ENCODE measurements around the gene FBXL17.

Gene FBXL17

DNA sequence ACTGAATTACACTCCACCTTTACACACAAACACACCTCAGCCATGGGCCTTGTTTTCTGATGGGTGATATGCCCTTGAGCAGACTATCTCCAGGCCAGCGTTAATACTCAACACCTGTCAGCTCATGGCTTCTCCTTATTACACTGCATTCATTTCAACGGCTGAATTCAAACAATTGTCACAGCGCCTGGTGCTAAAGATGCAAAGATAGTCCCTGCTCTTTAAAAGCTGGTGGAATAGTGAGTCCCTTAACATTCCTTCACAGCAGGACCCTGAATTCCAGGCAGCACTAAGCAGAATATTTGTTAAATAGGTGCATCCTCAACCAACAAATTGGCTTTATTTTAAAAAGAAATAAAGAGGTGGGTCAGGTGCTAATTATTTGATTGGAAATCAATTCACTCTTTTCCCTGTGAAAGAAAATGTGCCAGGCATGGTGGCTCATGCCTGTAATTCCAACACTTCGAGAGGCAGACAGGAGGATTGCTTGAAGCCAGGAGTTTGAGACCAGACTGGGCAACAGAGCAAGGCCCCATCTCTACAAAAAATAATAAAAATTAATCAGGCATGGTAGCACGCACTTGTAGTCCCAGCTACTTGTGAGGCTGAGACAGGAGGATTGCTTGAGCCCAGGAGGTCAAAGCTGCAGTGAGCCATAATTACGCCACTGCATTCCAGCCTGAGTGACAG is 555.4 kb downstream of the FBXL17 start:
- H3K4me3 ChIP-seq (ENCODE audit: low read depth, low read length), result no peak overlapping the region
- POLR2A ChIA-PET, result no interaction called here
- CTCF ChIA-PET, result no interaction called here
- no peaks in the 10 kb centered on the region for H3K36me3 ChIP-seq (ENCODE audit: control insufficient read depth in 2 of 2, insufficient read depth in 1 of 2, low read length in 2 of 2)
- H3K9me3 ChIP-seq (ENCODE audit: control insufficient read depth, insufficient read depth, low read depth, low read length), result no peaks in the 10 kb centered on the region
- TF ChIP-seq, protein P1, sequence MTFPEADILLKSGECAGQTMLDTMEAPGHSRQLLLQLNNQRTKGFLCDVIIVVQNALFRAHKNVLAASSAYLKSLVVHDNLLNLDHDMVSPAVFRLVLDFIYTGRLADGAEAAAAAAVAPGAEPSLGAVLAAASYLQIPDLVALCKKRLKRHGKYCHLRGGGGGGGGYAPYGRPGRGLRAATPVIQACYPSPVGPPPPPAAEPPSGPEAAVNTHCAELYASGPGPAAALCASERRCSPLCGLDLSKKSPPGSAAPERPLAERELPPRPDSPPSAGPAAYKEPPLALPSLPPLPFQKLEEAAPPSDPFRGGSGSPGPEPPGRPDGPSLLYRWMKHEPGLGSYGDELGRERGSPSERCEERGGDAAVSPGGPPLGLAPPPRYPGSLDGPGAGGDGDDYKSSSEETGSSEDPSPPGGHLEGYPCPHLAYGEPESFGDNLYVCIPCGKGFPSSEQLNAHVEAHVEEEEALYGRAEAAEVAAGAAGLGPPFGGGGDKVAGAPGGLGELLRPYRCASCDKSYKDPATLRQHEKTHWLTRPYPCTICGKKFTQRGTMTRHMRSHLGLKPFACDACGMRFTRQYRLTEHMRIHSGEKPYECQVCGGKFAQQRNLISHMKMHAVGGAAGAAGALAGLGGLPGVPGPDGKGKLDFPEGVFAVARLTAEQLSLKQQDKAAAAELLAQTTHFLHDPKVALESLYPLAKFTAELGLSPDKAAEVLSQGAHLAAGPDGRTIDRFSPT (tag by site-specific recombination; IDR thresholded peaks at IDR 0.05), result no peak
- TF ChIP-seq ZNF658 (tag by site-specific recombination; IDR thresholded peaks at IDR 0.05) (no peak), ZNF777 (tag by site-specific recombination; IDR thresholded peaks at IDR 0.05; ENCODE audit: borderline replicate concordance) (no peak), TCF7L2 (IDR thresholded peaks at IDR 0.05; ENCODE audit: borderline replicate concordance, low read depth, low read length) (no peak), ZNF221 (tag by site-specific recombination; IDR thresholded peaks at IDR 0.05; ENCODE audit: borderline replicate concordance) (no peak), SP3 (tag by site-specific recombination; IDR thresholded peaks at IDR 0.05) (no peak), ZBTB8A (tag by site-specific recombination; IDR thresholded peaks at IDR 0.05) (no peak)
- TF ChIP-seq, protein P2, sequence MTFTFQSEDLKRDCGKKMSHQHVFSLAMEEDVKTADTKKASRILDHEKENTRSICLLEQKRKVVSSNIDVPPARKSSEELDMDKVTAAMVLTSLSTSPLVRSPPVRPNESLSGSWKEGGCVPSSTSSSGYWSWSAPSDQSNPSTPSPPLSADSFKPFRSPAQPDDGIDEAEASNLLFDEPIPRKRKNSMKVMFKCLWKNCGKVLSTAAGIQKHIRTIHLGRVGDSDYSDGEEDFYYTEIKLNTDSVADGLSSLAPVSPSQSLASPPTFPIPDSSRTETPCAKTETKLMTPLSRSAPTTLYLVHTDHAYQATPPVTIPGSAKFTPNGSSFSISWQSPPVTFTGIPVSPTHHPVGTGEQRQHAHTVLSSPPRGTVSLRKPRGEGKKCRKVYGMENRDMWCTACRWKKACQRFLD (tag by site-specific recombination; IDR thresholded peaks at IDR 0.05), result no peak
- TF ChIP-seq, protein P3, sequence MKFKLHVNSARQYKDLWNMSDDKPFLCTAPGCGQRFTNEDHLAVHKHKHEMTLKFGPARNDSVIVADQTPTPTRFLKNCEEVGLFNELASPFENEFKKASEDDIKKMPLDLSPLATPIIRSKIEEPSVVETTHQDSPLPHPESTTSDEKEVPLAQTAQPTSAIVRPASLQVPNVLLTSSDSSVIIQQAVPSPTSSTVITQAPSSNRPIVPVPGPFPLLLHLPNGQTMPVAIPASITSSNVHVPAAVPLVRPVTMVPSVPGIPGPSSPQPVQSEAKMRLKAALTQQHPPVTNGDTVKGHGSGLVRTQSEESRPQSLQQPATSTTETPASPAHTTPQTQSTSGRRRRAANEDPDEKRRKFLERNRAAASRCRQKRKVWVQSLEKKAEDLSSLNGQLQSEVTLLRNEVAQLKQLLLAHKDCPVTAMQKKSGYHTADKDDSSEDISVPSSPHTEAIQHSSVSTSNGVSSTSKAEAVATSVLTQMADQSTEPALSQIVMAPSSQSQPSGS (tag by site-specific recombination; IDR thresholded peaks at IDR 0.05; ENCODE audit: low read depth), result no peak
- H3K4me1 ChIP-seq (ENCODE audit: control insufficient read depth, insufficient read depth, low read length), result no peaks in the 10 kb centered on the region
- no peak overlapping the region for H3K27ac ChIP-seq (ENCODE audit: extremely low read depth, low read depth, low read length)

DNA sequence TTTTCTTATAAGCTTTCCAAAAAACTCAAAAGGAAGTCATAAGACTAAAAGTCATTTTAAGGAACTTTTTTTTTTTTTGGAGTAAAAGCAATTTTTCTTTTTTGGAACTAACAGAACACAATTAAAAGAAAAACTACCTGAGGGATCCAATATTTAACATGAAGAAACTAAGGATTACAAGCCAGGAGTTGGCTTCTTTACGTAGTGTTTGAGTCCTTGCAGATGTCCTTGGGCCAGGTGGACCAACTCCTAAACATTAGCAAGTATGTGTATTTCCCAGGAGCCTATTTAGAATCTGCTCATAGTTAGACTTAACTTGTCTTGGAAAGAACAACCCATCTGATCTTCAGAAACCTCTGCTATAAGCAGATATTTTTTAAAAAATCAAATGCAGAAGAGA is 557.1 kb downstream of the FBXL17 start:
- H3K36me3 ChIP-seq (ENCODE audit: control insufficient read depth in 2 of 2, insufficient read depth in 1 of 2, low read length in 2 of 2), result no peaks in the 10 kb centered on the region
- ChIA-PET POLR2A (no interaction called here), CTCF (no interaction called here)
- no peak overlapping the region for H3K27ac ChIP-seq (ENCODE audit: extremely low read depth, low read depth, low read length)
- H3K4me1 ChIP-seq (ENCODE audit: control insufficient read depth, insufficient read depth, low read length), result no peaks in the 10 kb centered on the region
- no peak overlapping the region for H3K4me3 ChIP-seq (ENCODE audit: low read depth, low read length)
- H3K9me3 ChIP-seq (ENCODE audit: control insufficient read depth, insufficient read depth, low read depth, low read length), result no peaks in the 10 kb centered on the region
- TF ChIP-seq KLF1 (tag by site-specific recombination; IDR thresholded peaks at IDR 0.05) (no peak), KLF7 (tag by site-specific recombination; IDR thresholded peaks at IDR 0.05; ENCODE audit: borderline replicate concordance) (no peak), ZNF623 (tag by site-specific recombination; IDR thresholded peaks at IDR 0.05) (no peak), ZNF214 (tag by site-specific recombination; IDR thresholded peaks at IDR 0.05; ENCODE audit: borderline replicate concordance) (no peak), ZNF248 (tag by site-specific recombination; IDR thresholded peaks at IDR 0.05) (no peak), ZSCAN30 (tag by site-specific recombination; IDR thresholded peaks at IDR 0.05) (no peak), ZNF658 (tag by site-specific recombination; IDR thresholded peaks at IDR 0.05) (no peak), ZNF510 (tag by site-specific recombination; IDR thresholded peaks at IDR 0.05; ENCODE audit: insufficient replicate concordance) (no peak), SCRT1 (tag by site-specific recombination; IDR thresholded peaks at IDR 0.05; ENCODE audit: borderline replicate concordance) (no peak), SP2 (tag by site-specific recombination; IDR thresholded peaks at IDR 0.05) (no peak), ZNF239 (tag by site-specific recombination; IDR thresholded peaks at IDR 0.05) (no peak), ZNF112 (tag by site-specific recombination; IDR thresholded peaks at IDR 0.05) (no peak), OVOL3 (tag by site-specific recombination; IDR thresholded peaks at IDR 0.05) (no peak), ZNF433 (tag by site-specific recombination; IDR thresholded peaks at IDR 0.05; ENCODE audit: low read depth) (no peak)
- TF ChIP-seq, protein P4, sequence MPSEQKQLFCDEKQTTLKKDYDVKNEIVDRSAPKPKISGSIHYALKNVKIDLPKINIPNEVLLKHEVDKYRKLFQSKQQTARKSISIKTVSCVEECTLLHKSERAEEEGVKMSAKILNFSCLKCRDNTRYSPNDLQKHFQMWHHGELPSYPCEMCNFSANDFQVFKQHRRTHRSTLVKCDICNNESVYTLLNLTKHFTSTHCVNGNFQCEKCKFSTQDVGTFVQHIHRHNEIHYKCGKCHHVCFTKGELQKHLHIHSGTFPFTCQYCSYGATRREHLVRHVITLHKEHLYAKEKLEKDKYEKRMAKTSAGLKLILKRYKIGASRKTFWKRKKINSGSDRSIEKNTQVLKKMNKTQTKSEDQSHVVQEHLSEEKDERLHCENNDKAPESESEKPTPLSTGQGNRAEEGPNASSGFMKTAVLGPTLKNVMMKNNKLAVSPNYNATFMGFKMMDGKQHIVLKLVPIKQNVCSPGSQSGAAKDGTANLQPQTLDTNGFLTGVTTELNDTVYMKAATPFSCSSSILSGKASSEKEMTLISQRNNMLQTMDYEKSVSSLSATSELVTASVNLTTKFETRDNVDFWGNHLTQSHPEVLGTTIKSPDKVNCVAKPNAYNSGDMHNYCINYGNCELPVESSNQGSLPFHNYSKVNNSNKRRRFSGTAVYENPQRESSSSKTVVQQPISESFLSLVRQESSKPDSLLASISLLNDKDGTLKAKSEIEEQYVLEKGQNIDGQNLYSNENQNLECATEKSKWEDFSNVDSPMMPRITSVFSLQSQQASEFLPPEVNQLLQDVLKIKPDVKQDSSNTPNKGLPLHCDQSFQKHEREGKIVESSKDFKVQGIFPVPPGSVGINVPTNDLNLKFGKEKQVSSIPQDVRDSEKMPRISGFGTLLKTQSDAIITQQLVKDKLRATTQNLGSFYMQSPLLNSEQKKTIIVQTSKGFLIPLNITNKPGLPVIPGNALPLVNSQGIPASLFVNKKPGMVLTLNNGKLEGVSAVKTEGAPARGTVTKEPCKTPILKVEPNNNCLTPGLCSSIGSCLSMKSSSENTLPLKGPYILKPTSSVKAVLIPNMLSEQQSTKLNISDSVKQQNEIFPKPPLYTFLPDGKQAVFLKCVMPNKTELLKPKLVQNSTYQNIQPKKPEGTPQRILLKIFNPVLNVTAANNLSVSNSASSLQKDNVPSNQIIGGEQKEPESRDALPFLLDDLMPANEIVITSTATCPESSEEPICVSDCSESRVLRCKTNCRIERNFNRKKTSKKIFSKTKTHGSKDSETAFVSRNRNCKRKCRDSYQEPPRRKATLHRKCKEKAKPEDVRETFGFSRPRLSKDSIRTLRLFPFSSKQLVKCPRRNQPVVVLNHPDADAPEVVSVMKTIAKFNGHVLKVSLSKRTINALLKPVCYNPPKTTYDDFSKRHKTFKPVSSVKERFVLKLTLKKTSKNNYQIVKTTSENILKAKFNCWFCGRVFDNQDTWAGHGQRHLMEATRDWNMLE (tag by site-specific recombination; conservative IDR thresholded peaks at IDR 0.05; ENCODE audit: low read depth), result no peak
- TF ChIP-seq, protein P5, sequence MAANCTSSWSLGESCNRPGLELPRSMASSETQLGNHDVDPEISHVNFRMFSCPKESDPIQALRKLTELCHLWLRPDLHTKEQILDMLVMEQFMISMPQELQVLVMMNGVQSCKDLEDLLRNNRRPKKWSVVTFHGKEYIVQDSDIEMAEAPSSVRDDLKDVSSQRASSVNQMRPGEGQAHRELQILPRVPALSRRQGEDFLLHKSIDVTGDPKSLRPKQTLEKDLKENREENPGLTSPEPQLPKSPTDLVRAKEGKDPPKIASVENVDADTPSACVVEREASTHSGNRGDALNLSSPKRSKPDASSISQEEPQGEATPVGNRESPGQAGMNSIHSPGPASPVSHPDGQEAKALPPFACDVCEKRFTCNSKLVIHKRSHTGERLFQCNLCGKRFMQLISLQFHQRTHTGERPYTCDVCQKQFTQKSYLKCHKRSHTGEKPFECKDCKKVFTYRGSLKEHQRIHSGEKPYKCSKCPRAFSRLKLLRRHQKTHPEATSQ (tag by site-specific recombination; IDR thresholded peaks at IDR 0.05), result no peak
